SJSA1 (cell line): ENCODE measurements around the gene TBC1D17. TPM values are rescaled to one million over a fixed set of nuclear protein-coding genes. Genes with fewer than 3 reads are reported as not detected.

ENCODE experiments used
- DNase-seq, 2 experiments: peaks; one replicate each; pipeline ENCODE4 v3.0.0-alpha.2; 2015 to 2020; ENCODE audit warnings: low spot score in 2 of 2, low read depth in 1 of 2
- H3K27ac ChIP-seq: fragments of 250-450 bp; sonication (Bioruptor Pico); 2 replicates; pipeline ENCODE4 v1.5.1; 2020; ENCODE audit warnings: mild to moderate bottlenecking, moderate library complexity
- H3K27me3 ChIP-seq: fragments of 250-450 bp; sonication (Bioruptor Pico); replicated peaks from 2 replicates; pipeline ENCODE4 v1.5.1; 2020; ENCODE audit warnings: mild to moderate bottlenecking, moderate library complexity
- H3K36me3 ChIP-seq: fragments of 250-450 bp; sonication (Bioruptor Pico); 2 replicates; pipeline ENCODE4 v1.5.1; 2020; ENCODE audit warnings: mild to moderate bottlenecking
- H3K4me1 ChIP-seq: fragments of 250-450 bp; sonication (Bioruptor Pico); replicated peaks from 2 replicates; pipeline ENCODE4 v1.6.1; 2021; ENCODE audit warnings: mild to moderate bottlenecking
- H3K4me3 ChIP-seq: fragments of 250-450 bp; sonication (Bioruptor Pico); 2 replicates; pipeline ENCODE4 v1.5.1; 2020; ENCODE audit warnings: mild to moderate bottlenecking
- H3K9me3 ChIP-seq: fragments of 250-450 bp; sonication (Bioruptor Pico); replicated peaks from 2 replicates; pipeline ENCODE4 v1.5.1; 2020; ENCODE audit warnings: mild to moderate bottlenecking
- total RNA-seq: library from RNA; depleted of rRNA; stranded (reverse); fragments of >200 nt; shearing (Covaris generic); gene quantifications from 2 replicates; pipeline ENCODE4 v1.2.3, GENCODE V29; 2014

The TBC1D17 gene
- total RNA-seq, 1 experiment from 2014 or later = 3.9 TPM

GRCh38 chr19:49840321-49840720 lies 37.2 kb upstream of the TBC1D17 start:
- no peak for DNase-seq
- Histone ChIP-seq H3K36me3 (peaks cover 37% of the 10 kb centered on the region), H3K4me1 (peaks cover 23% of the 10 kb centered on the region), H3K4me3 (no peak overlapping the region), H3K27me3 (no peaks in the 10 kb centered on the region), H3K9me3 (no peaks in the 10 kb centered on the region), H3K27ac (no peak overlapping the region)

GRCh38 chr19:49840736-49841249 lies 36.7 kb upstream of the TBC1D17 start:
- no peak for DNase-seq
- no peak overlapping the region for H3K27ac ChIP-seq
- H3K4me1 ChIP-seq = peaks cover 23% of the 10 kb centered on the region
- peaks cover 32% of the 10 kb centered on the region for H3K36me3 ChIP-seq
- H3K27me3 ChIP-seq = no peaks in the 10 kb centered on the region
- H3K9me3 ChIP-seq = no peaks in the 10 kb centered on the region
- no peak overlapping the region for H3K4me3 ChIP-seq

GRCh38 chr19:49843265-49843664 lies 34.2 kb upstream of the TBC1D17 start:
- Histone ChIP-seq H3K4me1 (peaks cover 19% of the 10 kb centered on the region), H3K27me3 (no peaks in the 10 kb centered on the region), H3K9me3 (no peaks in the 10 kb centered on the region), H3K36me3 (peaks cover 11% of the 10 kb centered on the region), H3K27ac (no peak overlapping the region), H3K4me3 (no peak overlapping the region)
- DNase-seq = no peak

- H3K36me3 ChIP-seq = peaks cover 5% of the 10 kb centered on the region
- H3K27me3 ChIP-seq = no peaks in the 10 kb centered on the region
- DNase-seq = no peak
- H3K4me3 ChIP-seq = no peak overlapping the region
- H3K27ac ChIP-seq = no peak overlapping the region
- no peaks in the 10 kb centered on the region for H3K9me3 ChIP-seq
- peaks cover 17% of the 10 kb centered on the region for H3K4me1 ChIP-seq
Measured at GRCh38 chr19:49844138-49845095, 33.1 kb upstream of the TBC1D17 start.

- Histone ChIP-seq H3K27ac (no peak overlapping the region), H3K4me3 (no peak overlapping the region), H3K27me3 (no peaks in the 10 kb centered on the region), H3K36me3 (no peaks in the 10 kb centered on the region; the same call in 1 of the 2 replicates), H3K9me3 (no peaks in the 10 kb centered on the region), H3K4me1 (peaks cover 20% of the 10 kb centered on the region)
- DNase-seq = no peak
Measured at GRCh38 chr19:49845414-49845813, 32.1 kb upstream of the TBC1D17 start.

GRCh38 chr19:49846408-49846807 lies 31.1 kb upstream of the TBC1D17 start:
- Histone ChIP-seq H3K9me3 (no peaks in the 10 kb centered on the region), H3K27ac (no peak overlapping the region), H3K4me3 (no peak overlapping the region), H3K4me1 (peaks cover 23% of the 10 kb centered on the region), H3K36me3 (peaks cover 5% of the 10 kb centered on the region; the same call in 1 of the 2 replicates), H3K27me3 (no peaks in the 10 kb centered on the region)
- no peak for DNase-seq

GRCh38 chr19:49847731-49848696 lies 29.5 kb upstream of the TBC1D17 start:
- peak; percentile 76 to 81 for DNase-seq
- peaks cover 5% of the 10 kb centered on the region; the same call in 1 of the 2 replicates for H3K36me3 ChIP-seq
- peak overlapping the region; percentile 19 for H3K27ac ChIP-seq
- H3K4me1 ChIP-seq = peaks cover 35% of the 10 kb centered on the region
- H3K27me3 ChIP-seq = no peaks in the 10 kb centered on the region
- no peak overlapping the region for H3K4me3 ChIP-seq
- H3K9me3 ChIP-seq = no peaks in the 10 kb centered on the region

GRCh38 chr19:49848938-49849337 lies 28.6 kb upstream of the TBC1D17 start:
- Histone ChIP-seq H3K9me3 (no peaks in the 10 kb centered on the region), H3K27me3 (no peaks in the 10 kb centered on the region), H3K36me3 (peaks cover 8% of the 10 kb centered on the region), H3K4me1 (peaks cover 42% of the 10 kb centered on the region), H3K27ac (peak overlapping the region; percentile 19; the same call in 1 of the 2 replicates), H3K4me3 (no peak overlapping the region)
- DNase-seq = no peak

- H3K4me1 ChIP-seq = peaks cover 42% of the 10 kb centered on the region
- DNase-seq = no peak
- no peaks in the 10 kb centered on the region for H3K9me3 ChIP-seq
- H3K36me3 ChIP-seq = peaks cover 15% of the 10 kb centered on the region
- no peaks in the 10 kb centered on the region for H3K27me3 ChIP-seq
- H3K4me3 ChIP-seq = no peak overlapping the region
- H3K27ac ChIP-seq = no peak overlapping the region
Measured at GRCh38 chr19:49849433-49850220, 27.9 kb upstream of the TBC1D17 start.

- H3K4me1 ChIP-seq = peaks cover 42% of the 10 kb centered on the region
- peak overlapping the region; percentile 93 for H3K27ac ChIP-seq
- DNase-seq = no peak
- peak overlapping the region; percentile 84 for H3K4me3 ChIP-seq
- no peaks in the 10 kb centered on the region for H3K9me3 ChIP-seq
- peaks cover 20% of the 10 kb centered on the region for H3K36me3 ChIP-seq
- no peaks in the 10 kb centered on the region for H3K27me3 ChIP-seq
Measured at GRCh38 chr19:49850221-49850486, 27.3 kb upstream of the TBC1D17 start.

GRCh38 chr19:49850487-49851342 lies 26.8 kb upstream of the TBC1D17 start, which contains the start of gene PTOV1:
Gene PTOV1, plus strand, starts transcription at chr19:49851159.
- Histone ChIP-seq H3K27me3 (no peaks in the 10 kb centered on the region), H3K36me3 (peaks cover 25% of the 10 kb centered on the region), H3K9me3 (no peaks in the 10 kb centered on the region), H3K27ac (peak within 1 kb of the TSS; percentile 93), H3K4me3 (peak within 1 kb of the TSS; percentile 84), H3K4me1 (peaks cover 42% of the 10 kb centered on the region)
- peak; percentile 91 to 93 for DNase-seq

GRCh38 chr19:49851456-49852259 lies 25.8 kb upstream of the TBC1D17 start:
- no peak for DNase-seq
- Histone ChIP-seq H3K36me3 (peaks cover 33% of the 10 kb centered on the region), H3K4me1 (peaks cover 42% of the 10 kb centered on the region), H3K27ac (no peak overlapping the region; the same call in 1 of the 2 replicates), H3K27me3 (no peaks in the 10 kb centered on the region), H3K9me3 (no peaks in the 10 kb centered on the region), H3K4me3 (peak overlapping the region; percentile 84)
